ENCODE measurements around the gene CCDC7.
"Not testable (repeated sequence)": the region's sequence is repeated elsewhere in the genome, so short reads cannot be mapped to it uniquely, and the experiment has no call there.

Gene CCDC7

GRCh38 chr10:32459051-32459698 is 13.2 kb downstream of the CCDC7 start:
- DNase-seq = no peak

GRCh38 chr10:32461203-32461602 is 15.3 kb downstream of the CCDC7 start:
- no peak for DNase-seq

GRCh38 chr10:32471232-32471631 is 25.3 kb downstream of the CCDC7 start:
- no peak for DNase-seq

GRCh38 chr10:32477499-32477898 is 31.6 kb downstream of the CCDC7 start:
- DNase-seq = no peak

GRCh38 chr10:32481606-32482005 is 35.7 kb downstream of the CCDC7 start:
- DNase-seq = no peak

GRCh38 chr10:32483019-32483502 is 37.1 kb downstream of the CCDC7 start:
- DNase-seq = not testable (repeated sequence)

GRCh38 chr10:32488038-32488437 is 42.1 kb downstream of the CCDC7 start:
- DNase-seq = not testable (repeated sequence)

GRCh38 chr10:32489158-32489557 is 43.2 kb downstream of the CCDC7 start:
- no peak for DNase-seq

GRCh38 chr10:32489901-32490300 is 44.0 kb downstream of the CCDC7 start:
- no peak for DNase-seq

- not testable (repeated sequence) for DNase-seq
These were observed 48.6 kb downstream of the CCDC7 start for GRCh38 chr10:32494562-32494961.

- not testable (repeated sequence) for DNase-seq
These were observed 54.2 kb downstream of the CCDC7 start for GRCh38 chr10:32500136-32500535.

- no peak for DNase-seq
These were observed 56.0 kb downstream of the CCDC7 start for GRCh38 chr10:32501906-32502305.

- DNase-seq = not testable (repeated sequence)
These were observed 60.0 kb downstream of the CCDC7 start for GRCh38 chr10:32505762-32506420.

GRCh38 chr10:32511599-32511998 is 65.7 kb downstream of the CCDC7 start:
- no peak for DNase-seq

GRCh38 chr10:32516567-32517495 is 70.9 kb downstream of the CCDC7 start:
- DNase-seq = no peak

GRCh38 chr10:32530231-32530630 is 84.3 kb downstream of the CCDC7 start:
- DNase-seq = no peak

GRCh38 chr10:32538256-32538655 is 92.3 kb downstream of the CCDC7 start:
- DNase-seq = no peak

- DNase-seq = no peak
These were observed 94.9 kb downstream of the CCDC7 start for GRCh38 chr10:32540691-32541470.

- peak; percentile 45 for DNase-seq
These were observed 102.3 kb downstream of the CCDC7 start for GRCh38 chr10:32548208-32548607.

- no peak for DNase-seq
These were observed 110.9 kb downstream of the CCDC7 start for GRCh38 chr10:32556783-32557395.

GRCh38 chr10:32562695-32563094 is 116.8 kb downstream of the CCDC7 start:
- DNase-seq = not testable (repeated sequence)

- DNase-seq = no peak
These were observed 131.5 kb downstream of the CCDC7 start for GRCh38 chr10:32577448-32577847.

Data from islet precursor cell (in vitro differentiated cells).